CD14-positive monocyte (primary cell): Measurements from ENCODE around the gene ITGA3. TPM values are rescaled to one million over a fixed set of nuclear protein-coding genes. Genes with fewer than 3 reads are reported as not detected.

ENCODE experiments used
- DNase-seq, 3 donors: peaks; one replicate each; pipeline ENCODE4 v3.0.0-alpha.2; 2011 to 2022
- H2AFZ ChIP-seq: 2 replicates; pipeline ENCODE4 v1.6.0; 2012; ENCODE audit warnings: mild to moderate bottlenecking, low read depth, low read length, inconsistent platforms; ENCODE audit not compliant: insufficient read depth, poor library complexity, severe bottlenecking
- H3K27ac ChIP-seq, 2 donors: 1 replicate in 1 of 2; 2 replicates in 1 of 2; pipeline ENCODE4 v1.5.1; 2012 to 2013; ENCODE audit warnings: low read length in 2 of 2, control low read depth in 1 of 2, inconsistent platforms in 1 of 2, low read depth in 1 of 2, mild to moderate bottlenecking in 1 of 2
- H3K27me3 ChIP-seq, 2 donors: one replicate each; pipeline versions ENCODE4 v1.6.0 to v1.6.1; 2011 to 2013; ENCODE audit warnings: low read length in 2 of 2; ENCODE audit not compliant: control insufficient read depth in 2 of 2, insufficient read depth in 2 of 2
- H3K36me3 ChIP-seq, 2 donors: replicated peaks in 1 of 2; 1 replicate in 1 of 2; 2 replicates in 1 of 2; pipeline versions ENCODE4 v1.5.1 to v1.6.1; 2012 to 2013; ENCODE audit warnings: low read length in 2 of 2, control low read depth in 1 of 2, inconsistent platforms in 1 of 2, mild to moderate bottlenecking in 1 of 2; ENCODE audit not compliant: insufficient read depth in 2 of 2, control insufficient read depth in 1 of 2
- H3K4me1 ChIP-seq, 2 donors: 1 replicate in 1 of 2; 2 replicates in 1 of 2; pipeline versions ENCODE4 v1.5.1 to v1.6.1; 2012 to 2013; ENCODE audit warnings: low read length in 2 of 2, control low read depth in 1 of 2, inconsistent platforms in 1 of 2, mild to moderate bottlenecking in 1 of 2, moderate library complexity in 1 of 2; ENCODE audit not compliant: insufficient read depth in 2 of 2, control insufficient read depth in 1 of 2
- H3K4me2 ChIP-seq: replicated peaks from 2 replicates; pipeline ENCODE3; 2012; ENCODE audit warnings: low read length, moderate library complexity, mild to moderate bottlenecking; ENCODE audit not compliant: poor library complexity, severe bottlenecking; ENCODE audit errors: extremely low read depth
- H3K4me3 ChIP-seq, 3 experiments: fragments of 200-600 bp in 1 of 3; sonication (generic) in 1 of 3; replicated peaks in 1 of 3; 1 replicate in 2 of 3; 2 replicates in 1 of 3; pipeline ENCODE4 v1.5.1; 2011 to 2013; ENCODE audit warnings: low read length in 3 of 3, mild to moderate bottlenecking in 3 of 3, control low read depth in 2 of 3, low read depth in 2 of 3, inconsistent platforms in 1 of 3, moderate library complexity in 1 of 3
- H3K79me2 ChIP-seq: 2 replicates; pipeline ENCODE4 v1.6.0; 2012; ENCODE audit warnings: mild to moderate bottlenecking, control low read depth, inconsistent platforms, low read length, moderate library complexity; ENCODE audit not compliant: insufficient read depth
- H3K9ac ChIP-seq: 2 replicates; pipeline ENCODE4 v1.6.0; 2017; ENCODE audit warnings: low read length, mild to moderate bottlenecking; ENCODE audit not compliant: insufficient read depth, poor library complexity, severe bottlenecking
- H3K9me3 ChIP-seq, 2 donors: replicated peaks in 1 of 2; 1 replicate in 1 of 2; 2 replicates in 1 of 2; pipeline versions ENCODE4 v1.5.1 to v1.6.1; 2012 to 2013; ENCODE audit warnings: low read length in 2 of 2, control low read depth in 1 of 2; ENCODE audit not compliant: control insufficient read depth in 1 of 2, insufficient read depth in 1 of 2
- H4K20me1 ChIP-seq: 2 replicates; pipeline ENCODE4 v1.6.0; 2012; ENCODE audit warnings: mild to moderate bottlenecking, low read length, control low read depth, moderate library complexity; ENCODE audit not compliant: insufficient read depth
- H3K27ac Mint-ChIP-seq, 7 donors: one replicate each; pipeline ENCODE4 v1.8.0; 2020; ENCODE audit warnings: mild to moderate bottlenecking in 7 of 7, mixed read lengths in 7 of 7, moderate library complexity in 6 of 7, inconsistent platforms in 2 of 7
- H3K27me3 Mint-ChIP-seq, 3 donors: one replicate each; pipeline ENCODE4 v1.8.0; 2021 to 2022; ENCODE audit warnings: low read depth in 3 of 3, mild to moderate bottlenecking in 3 of 3, mixed read lengths in 3 of 3, moderate library complexity in 3 of 3, inconsistent platforms in 1 of 3
- H3K36me3 Mint-ChIP-seq, 2 donors: one replicate each; pipeline ENCODE4 v1.8.0; 2020; ENCODE audit warnings: mixed read lengths in 2 of 2, inconsistent platforms in 1 of 2, mild to moderate bottlenecking in 1 of 2
- H3K4me1 Mint-ChIP-seq: one replicate; pipeline ENCODE4 v1.8.0; 2020; ENCODE audit warnings: mild to moderate bottlenecking, mixed read lengths
- H3K4me3 Mint-ChIP-seq, 2 donors: one replicate each; pipeline ENCODE4 v1.8.0; 2020; ENCODE audit warnings: mild to moderate bottlenecking in 2 of 2, mixed read lengths in 2 of 2, moderate library complexity in 1 of 2
- H3K9me3 Mint-ChIP-seq, 7 donors: one replicate each; pipeline ENCODE4 v1.8.0; 2020 to 2022; ENCODE audit warnings: mixed read lengths in 7 of 7, mild to moderate bottlenecking in 6 of 7, moderate library complexity in 6 of 7, inconsistent platforms in 2 of 7
- WGBS: methylation state at CpG from one replicate; pipeline ENCODE4 v1.1.5; 2013; ENCODE audit warnings: missing lambda C conversion rate; ENCODE audit not compliant: insufficient coverage; 5-methylcytosine and 5-hydroxymethylcytosine counted together
- intact Hi-C, 2 donors: fragments of 100-400 bp; cut with micrococcal nuclease; formaldehyde crosslinking; loops; one replicate each; pipeline versions ENCODE4 v1.15.0 to v1.15.1; 2023
- polyA plus RNA-seq, 3 donors: library from polyadenylated mRNA; depleted of rRNA in 1 of 3; unstranded in 2 of 3; stranded (reverse) in 1 of 3; fragments of 300-500 nt in 2 of 3; fragments of >200 nt in 1 of 3; fragmentation: Illumina TruSeq in 2 of 3; gene quantifications; 1 replicate in 2 of 3; 2 replicates in 1 of 3; pipeline ENCODE4 v1.2.3, GENCODE V29; 2012 to 2021
- TF ChIP-seq, protein P1 (sequence below): fragments of 200-600 bp; IDR thresholded peaks from one replicate; pipeline ENCODE4 v1.8.0; 2022; ENCODE audit warnings: antibody characterized with exemption, mild to moderate bottlenecking

The ITGA3 gene
- polyA plus RNA-seq, 3 donors, result 0.31 to 0.36 TPM; not detected in 1

DNA sequence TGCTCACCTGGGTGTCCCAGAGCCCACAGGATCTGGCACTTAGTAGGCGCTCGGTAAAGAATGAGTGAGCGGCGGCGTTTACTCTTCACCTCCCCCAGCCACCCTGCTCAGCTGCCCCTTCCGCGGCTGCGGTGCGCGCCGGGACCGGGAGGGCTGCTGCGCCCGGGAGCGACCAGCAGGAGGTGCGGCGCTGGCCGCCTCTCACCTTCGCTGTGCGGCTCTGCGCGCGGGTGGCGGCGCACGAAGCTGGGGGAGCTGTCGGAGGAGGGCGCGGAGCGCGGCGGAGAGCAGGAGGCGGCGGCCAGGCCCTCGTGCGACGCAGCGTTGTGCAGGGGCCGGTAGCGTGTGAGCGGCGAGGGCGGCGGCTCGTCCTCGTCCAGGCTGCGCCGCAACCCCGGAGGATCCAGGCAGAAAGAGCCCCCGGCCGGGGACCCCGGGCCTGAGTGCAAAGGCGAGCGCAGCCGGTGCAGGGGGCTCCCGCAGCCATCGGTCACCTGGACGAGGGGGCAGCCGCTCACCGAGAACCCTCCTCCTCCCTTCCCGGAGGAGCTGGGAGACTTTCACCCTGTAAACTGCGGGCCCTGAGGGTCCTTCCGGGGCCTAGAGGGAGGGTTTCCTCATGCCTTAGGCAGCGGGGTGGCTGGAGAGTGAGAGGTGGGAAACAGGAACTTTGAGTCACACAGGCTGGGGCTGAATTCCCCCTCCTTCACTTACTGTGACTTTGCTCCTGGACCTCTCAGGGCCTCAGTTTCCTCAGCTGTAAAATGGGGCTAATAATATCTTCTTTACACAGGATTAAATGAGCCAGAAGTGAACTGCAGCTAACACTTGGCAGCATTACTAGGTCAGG is 61.5 kb downstream of the ITGA3 start:
- peaks cover 4 to 9% of the 10 kb centered on the region in 2 donors for H3K4me1 ChIP-seq
- Mint-ChIP-seq H3K4me1 (peaks cover 8% of the 10 kb centered on the region), H3K27me3 (peaks cover 66 to 81% (median 80%) of the 10 kb centered on the region in 3 donors), H3K36me3 (peaks cover 2 to 3% of the 10 kb centered on the region in 2 donors), H3K27ac (no peak overlapping the region), H3K4me3 (peak overlapping the region in 1 of 2 donors; percentile 87), H3K9me3 (peaks cover 0 to 12% (median 5%) of the 10 kb centered on the region in 7 donors)
- intact Hi-C loops, result no loop called here
- H3K79me2 ChIP-seq, result no peaks in the 10 kb centered on the region
- H4K20me1 ChIP-seq, result no peaks in the 10 kb centered on the region
- WGBS, result 0% methylated on average over 57 of the region's 64 CpGs
- no peak overlapping the region for H3K27ac ChIP-seq
- peak overlapping the region; percentile 43 for H3K4me2 ChIP-seq
- peak; percentile 29 to 72 (median 33) for DNase-seq
- no peaks in the 10 kb centered on the region for H3K9me3 ChIP-seq
- H3K27me3 ChIP-seq, result peaks cover 38 to 56% of the 10 kb centered on the region in 2 donors
- peak overlapping the region in 1 of 3 experiments; percentile 32 for H3K4me3 ChIP-seq
- H3K9ac ChIP-seq, result peak overlapping the region; percentile 7
- H3K36me3 ChIP-seq, result no peaks in the 10 kb centered on the region
- H2AFZ ChIP-seq, result no peak overlapping the region
- TF ChIP-seq, protein P1, sequence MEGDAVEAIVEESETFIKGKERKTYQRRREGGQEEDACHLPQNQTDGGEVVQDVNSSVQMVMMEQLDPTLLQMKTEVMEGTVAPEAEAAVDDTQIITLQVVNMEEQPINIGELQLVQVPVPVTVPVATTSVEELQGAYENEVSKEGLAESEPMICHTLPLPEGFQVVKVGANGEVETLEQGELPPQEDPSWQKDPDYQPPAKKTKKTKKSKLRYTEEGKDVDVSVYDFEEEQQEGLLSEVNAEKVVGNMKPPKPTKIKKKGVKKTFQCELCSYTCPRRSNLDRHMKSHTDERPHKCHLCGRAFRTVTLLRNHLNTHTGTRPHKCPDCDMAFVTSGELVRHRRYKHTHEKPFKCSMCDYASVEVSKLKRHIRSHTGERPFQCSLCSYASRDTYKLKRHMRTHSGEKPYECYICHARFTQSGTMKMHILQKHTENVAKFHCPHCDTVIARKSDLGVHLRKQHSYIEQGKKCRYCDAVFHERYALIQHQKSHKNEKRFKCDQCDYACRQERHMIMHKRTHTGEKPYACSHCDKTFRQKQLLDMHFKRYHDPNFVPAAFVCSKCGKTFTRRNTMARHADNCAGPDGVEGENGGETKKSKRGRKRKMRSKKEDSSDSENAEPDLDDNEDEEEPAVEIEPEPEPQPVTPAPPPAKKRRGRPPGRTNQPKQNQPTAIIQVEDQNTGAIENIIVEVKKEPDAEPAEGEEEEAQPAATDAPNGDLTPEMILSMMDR, result peak; percentile 56

DNA sequence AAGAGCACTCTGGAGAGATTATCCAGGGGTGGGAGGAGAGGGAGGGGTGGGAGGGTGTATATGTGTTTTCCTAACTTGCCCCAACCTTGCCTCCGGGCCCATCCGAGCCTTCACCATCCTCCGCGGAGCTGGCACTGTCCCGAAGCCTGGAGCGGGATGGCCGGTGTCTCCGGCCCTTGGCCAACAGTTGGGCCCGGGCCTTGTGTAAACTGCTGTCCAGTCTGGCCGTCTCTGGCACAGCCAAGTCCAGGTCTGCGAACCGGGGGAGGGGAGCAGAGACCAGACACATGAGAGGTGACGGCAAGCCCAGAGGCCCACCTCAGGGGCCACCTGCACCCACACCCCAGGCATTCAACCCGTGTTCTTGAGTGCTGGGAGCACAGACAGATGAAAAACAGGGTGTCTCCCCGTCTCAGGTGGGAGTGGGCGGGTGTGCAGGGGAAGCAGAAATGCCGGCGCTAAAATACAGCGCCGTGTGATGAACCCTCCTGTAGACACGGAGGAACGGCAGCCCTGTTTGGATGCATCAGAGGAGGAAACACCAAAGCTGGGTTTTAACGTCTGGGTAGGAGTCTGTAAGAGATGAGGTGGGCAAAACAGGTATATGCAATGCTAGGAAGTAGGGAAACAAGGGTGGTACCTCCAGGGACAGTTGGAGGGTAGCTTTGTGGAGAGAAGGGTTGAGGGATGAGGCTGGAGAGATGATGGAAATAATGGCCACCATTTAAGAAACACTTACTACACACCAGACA is 62.3 kb downstream of the ITGA3 start:
- H3K36me3 Mint-ChIP-seq, result peaks cover 2 to 3% of the 10 kb centered on the region in 2 donors
- Histone ChIP-seq H3K4me1 (peaks cover 4 to 9% of the 10 kb centered on the region in 2 donors), H3K9me3 (no peaks in the 10 kb centered on the region), H3K4me3 (no peak overlapping the region), H3K27ac (no peak overlapping the region), H4K20me1 (no peaks in the 10 kb centered on the region), H3K36me3 (no peaks in the 10 kb centered on the region), H3K4me2 (no peak overlapping the region), H3K9ac (no peak overlapping the region), H3K27me3 (peaks cover 41 to 62% of the 10 kb centered on the region in 2 donors), H2AFZ (no peak overlapping the region), H3K79me2 (no peaks in the 10 kb centered on the region)
- peaks cover 8% of the 10 kb centered on the region for H3K4me1 Mint-ChIP-seq
- peaks cover 75 to 84% (median 81%) of the 10 kb centered on the region in 3 donors for H3K27me3 Mint-ChIP-seq
- intact Hi-C loops, result no loop called here
- H3K9me3 Mint-ChIP-seq, result peaks cover 0 to 12% (median 5%) of the 10 kb centered on the region in 7 donors
- 95% methylated on average over 18 of the region's 23 CpGs for WGBS
- peak overlapping the region in 1 of 2 donors; percentile 87 for H3K4me3 Mint-ChIP-seq
- TF ChIP-seq, protein P1, result no peak
- H3K27ac Mint-ChIP-seq, result no peak overlapping the region
- DNase-seq, result no peak
